Mesenchymal stem cell (in vitro differentiated cells and primary cell): ENCODE measurements around the gene CDHR3.

Experiments used
- DNase-seq: peaks from one replicate; pipeline ENCODE4 v3.0.0-alpha.2; 2013
- H2AFZ ChIP-seq: one replicate; pipeline ENCODE4 v1.6.1; 2013; ENCODE audit warnings: low read depth, mild to moderate bottlenecking, control low read depth, inconsistent platforms, low read length, moderate library complexity
- H2AK5ac ChIP-seq: 2 replicates; pipeline ENCODE4 v1.6.1; 2013; ENCODE audit warnings: low read length, moderate library complexity, mild to moderate bottlenecking, inconsistent platforms; ENCODE audit not compliant: severe bottlenecking
- H2BK120ac ChIP-seq: one replicate; pipeline ENCODE4 v1.6.1; 2013; ENCODE audit warnings: low read depth, mild to moderate bottlenecking, inconsistent platforms, low read length, moderate library complexity
- H2BK12ac ChIP-seq, 2 experiments: one replicate each; pipeline ENCODE4 v1.6.1; 2013; ENCODE audit warnings: inconsistent platforms in 2 of 2, low read length in 2 of 2, mild to moderate bottlenecking in 2 of 2, moderate library complexity in 2 of 2, control low read depth in 1 of 2
- H2BK15ac ChIP-seq: one replicate; pipeline ENCODE4 v1.6.1; 2013; ENCODE audit warnings: mild to moderate bottlenecking, low read depth, inconsistent platforms; ENCODE audit not compliant: poor library complexity, severe bottlenecking
- H2BK5ac ChIP-seq: 2 replicates; pipeline ENCODE4 v1.6.1; 2013; ENCODE audit warnings: low read depth, mild to moderate bottlenecking, low read length, control low read depth, inconsistent platforms; ENCODE audit not compliant: poor library complexity, severe bottlenecking
- H3K14ac ChIP-seq, 2 experiments: one replicate each; pipeline ENCODE4 v1.6.1; 2013; ENCODE audit warnings: inconsistent platforms in 2 of 2, low read length in 2 of 2, control low read depth in 1 of 2, mild to moderate bottlenecking in 1 of 2, moderate library complexity in 1 of 2
- H3K18ac ChIP-seq, 2 experiments: one replicate each; pipeline ENCODE4 v1.6.1; 2013; ENCODE audit warnings: inconsistent platforms in 2 of 2, low read length in 2 of 2, control low read depth in 1 of 2, low read depth in 1 of 2, mild to moderate bottlenecking in 1 of 2
- H3K23ac ChIP-seq, 2 experiments: one replicate each; pipeline ENCODE4 v1.6.1; 2013; ENCODE audit warnings: inconsistent platforms in 2 of 2, low read length in 2 of 2, mild to moderate bottlenecking in 2 of 2, moderate library complexity in 2 of 2, control low read depth in 1 of 2
- H3K27ac ChIP-seq: 2 replicates; pipeline ENCODE4 v1.5.1; 2013; ENCODE audit warnings: mild to moderate bottlenecking, moderate library complexity, low read length, control low read depth, inconsistent platforms; ENCODE audit not compliant: poor library complexity, severe bottlenecking
- H3K27me3 ChIP-seq, 2 experiments: 2 replicates each; pipeline versions ENCODE4 v1.6.1 to v1.7.0; 2013; ENCODE audit warnings: low read length in 2 of 2, mild to moderate bottlenecking in 2 of 2, moderate library complexity in 2 of 2, control low read depth in 1 of 2, inconsistent platforms in 1 of 2; ENCODE audit not compliant: control insufficient read depth in 1 of 2, insufficient read depth in 1 of 2
- H3K36me3 ChIP-seq, 2 experiments: 2 replicates each; pipeline versions ENCODE4 v1.6.1 to v1.7.0; 2013; ENCODE audit warnings: low read length in 2 of 2, control low read depth in 1 of 2, inconsistent platforms in 1 of 2, low read depth in 1 of 2, mild to moderate bottlenecking in 1 of 2; ENCODE audit not compliant: insufficient read depth in 2 of 2, control insufficient read depth in 1 of 2
- H3K4ac ChIP-seq, 2 experiments: one replicate each; pipeline ENCODE4 v1.6.1; 2013; ENCODE audit warnings: inconsistent platforms in 2 of 2, low read length in 2 of 2, mild to moderate bottlenecking in 2 of 2, moderate library complexity in 2 of 2, control low read depth in 1 of 2, low read depth in 1 of 2
- H3K4me1 ChIP-seq: 2 replicates; pipeline ENCODE4 v1.6.1; 2013; ENCODE audit warnings: low read depth, low read length, control low read depth; ENCODE audit not compliant: control insufficient read depth, insufficient read depth
- H3K4me2 ChIP-seq: 2 replicates; pipeline ENCODE4 v1.6.1; 2013; ENCODE audit warnings: low read length, mild to moderate bottlenecking, inconsistent platforms; ENCODE audit not compliant: poor library complexity, severe bottlenecking
- H3K4me3 ChIP-seq, 2 experiments: 2 replicates each; pipeline versions ENCODE4 v1.5.1 to v1.7.0; 2013; ENCODE audit warnings: low read length in 2 of 2, mild to moderate bottlenecking in 2 of 2, control low read depth in 1 of 2, low read depth in 1 of 2; ENCODE audit not compliant: insufficient read depth in 1 of 2
- H3K79me1 ChIP-seq: replicated peaks from 2 replicates; pipeline ENCODE4 v1.6.1; 2013; ENCODE audit warnings: mild to moderate bottlenecking, control low read depth, low read length, inconsistent platforms; ENCODE audit not compliant: poor library complexity, severe bottlenecking
- H3K9ac ChIP-seq: 2 replicates; pipeline ENCODE4 v1.7.0; 2013; ENCODE audit warnings: mild to moderate bottlenecking, low read length, moderate library complexity
- H3K9me3 ChIP-seq: 2 replicates; pipeline ENCODE4 v1.7.0; 2013; ENCODE audit warnings: mild to moderate bottlenecking, low read length; ENCODE audit not compliant: control insufficient read depth
- H4K8ac ChIP-seq: one replicate; pipeline ENCODE4 v1.6.1; 2013; ENCODE audit warnings: inconsistent platforms, mild to moderate bottlenecking, low read length, moderate library complexity
- H4K91ac ChIP-seq: one replicate; pipeline ENCODE4 v1.6.1; 2013; ENCODE audit warnings: mild to moderate bottlenecking, low read length, inconsistent platforms
- WGBS: methylation state at CpG from one replicate; pipeline ENCODE4 v1.1.7; 2013; ENCODE audit warnings: mixed read lengths; 5-methylcytosine and 5-hydroxymethylcytosine counted together

The CDHR3 gene

DNA sequence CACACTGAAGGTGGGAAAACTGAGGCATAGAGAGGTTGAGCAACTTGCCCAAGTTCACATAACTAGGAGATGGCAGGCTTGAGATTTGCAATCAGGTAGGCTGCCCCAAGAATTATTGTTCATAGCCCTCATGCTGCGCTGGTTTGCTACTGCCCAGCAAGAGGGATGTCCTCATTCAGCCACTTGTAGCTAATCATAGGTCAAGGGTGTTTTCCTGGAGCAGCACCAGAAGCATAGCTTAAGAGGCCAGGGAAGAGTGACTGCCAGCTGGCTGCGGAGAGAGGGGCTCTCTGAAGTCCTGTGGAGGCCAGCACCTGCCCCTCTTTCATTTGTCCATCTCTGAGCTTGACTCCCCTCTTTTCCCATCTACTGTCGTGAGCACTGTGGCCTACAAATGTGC is 15.0 kb downstream of the CDHR3 start:
- peak; percentile 40 for DNase-seq
- no peak overlapping the region for H3K18ac ChIP-seq
- 70% methylated on average over 3 of the region's 3 CpGs for WGBS

DNA sequence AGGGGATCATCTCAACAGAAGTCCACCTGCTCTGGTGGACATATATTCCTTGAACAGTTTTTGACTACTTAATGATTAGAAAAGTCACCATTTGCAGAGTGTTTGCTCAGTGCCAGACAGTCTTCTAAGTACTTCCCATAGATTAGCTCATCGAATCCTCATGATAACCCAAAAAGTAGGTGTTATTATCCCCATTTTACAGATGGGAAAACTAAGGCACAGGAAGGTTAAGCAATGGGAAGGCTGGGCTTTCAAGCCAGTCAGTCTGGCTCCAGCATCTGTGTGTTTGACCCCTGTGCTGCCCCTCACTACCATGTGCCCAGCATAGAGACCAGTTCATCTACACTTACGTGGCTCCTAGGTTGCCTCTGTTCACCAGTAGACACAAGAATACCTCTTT is 15.9 kb downstream of the CDHR3 start:
- H3K9me3 ChIP-seq = no peaks in the 10 kb centered on the region
- no peak overlapping the region for H2BK5ac ChIP-seq
- no peaks in the 10 kb centered on the region for H3K4me1 ChIP-seq
- no peak overlapping the region for H3K18ac ChIP-seq
- no peak overlapping the region for H3K4me2 ChIP-seq
- H3K4me3 ChIP-seq = no peak overlapping the region
- no peak overlapping the region for H2BK120ac ChIP-seq
- DNase-seq = no peak
- H3K23ac ChIP-seq = no peak overlapping the region
- H2AK5ac ChIP-seq = no peak overlapping the region
- H4K91ac ChIP-seq = no peak overlapping the region
- no peak overlapping the region for H2AFZ ChIP-seq
- no peaks in the 10 kb centered on the region for H3K79me1 ChIP-seq
- H3K27me3 ChIP-seq = peaks cover 0 to 34% of the 10 kb centered on the region in 2 experiments
- no peak overlapping the region for H3K9ac ChIP-seq
- H3K4ac ChIP-seq = no peak overlapping the region
- 89% methylated on average over 2 of the region's 2 CpGs for WGBS
- H2BK15ac ChIP-seq = no peak overlapping the region
- H3K14ac ChIP-seq = no peak overlapping the region
- H4K8ac ChIP-seq = no peak overlapping the region
- no peak overlapping the region for H2BK12ac ChIP-seq
- H3K36me3 ChIP-seq = peaks cover 0 to 7% of the 10 kb centered on the region in 2 experiments
- no peak overlapping the region for H3K27ac ChIP-seq

More for the DNA sequence above, 15.0 kb downstream of the CDHR3 start:
- Histone ChIP-seq H3K4me2 (no peak overlapping the region), H4K8ac (no peak overlapping the region), H3K14ac (no peak overlapping the region), H2BK12ac (no peak overlapping the region), H2BK5ac (no peak overlapping the region), H3K27ac (no peak overlapping the region), H3K23ac (no peak overlapping the region), H2BK15ac (peak overlapping the region; percentile 56), H3K9me3 (no peaks in the 10 kb centered on the region), H2BK120ac (no peak overlapping the region), H3K4me3 (no peak overlapping the region), H4K91ac (no peak overlapping the region), H3K36me3 (no peaks in the 10 kb centered on the region), H3K4me1 (no peaks in the 10 kb centered on the region), H2AK5ac (no peak overlapping the region), H3K4ac (no peak overlapping the region), H3K9ac (no peak overlapping the region), H3K27me3 (peaks cover 0 to 34% of the 10 kb centered on the region in 2 experiments), H2AFZ (no peak overlapping the region), H3K79me1 (no peaks in the 10 kb centered on the region)

DNA sequence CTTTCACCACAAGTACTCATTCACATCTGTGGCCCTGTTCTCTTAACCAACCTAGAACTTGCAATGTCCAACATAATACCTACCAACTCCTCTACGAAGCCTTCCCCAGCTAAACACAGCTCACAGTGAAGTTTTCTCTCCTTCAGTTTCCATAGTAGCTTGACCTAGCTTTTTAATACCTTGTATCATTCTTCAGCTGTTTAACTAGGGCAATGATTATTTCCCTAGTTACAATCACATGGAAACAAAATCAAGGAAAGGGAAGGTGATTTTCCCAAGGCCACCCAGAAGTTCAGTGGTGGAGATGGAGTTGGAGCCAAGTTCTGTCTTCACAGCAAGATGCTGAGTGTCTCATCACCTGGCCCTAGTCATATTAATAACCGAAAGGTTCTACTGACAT is 16.3 kb downstream of the CDHR3 start:
- Histone ChIP-seq H3K9ac (no peak overlapping the region), H3K23ac (no peak overlapping the region), H2BK12ac (no peak overlapping the region), H3K27ac (no peak overlapping the region), H3K18ac (no peak overlapping the region), H3K27me3 (peaks cover 0 to 34% of the 10 kb centered on the region in 2 experiments), H4K91ac (no peak overlapping the region), H3K4me1 (no peaks in the 10 kb centered on the region), H2BK120ac (no peak overlapping the region), H2AFZ (no peak overlapping the region), H3K4me2 (no peak overlapping the region), H3K79me1 (no peaks in the 10 kb centered on the region), H4K8ac (no peak overlapping the region), H3K14ac (no peak overlapping the region), H2AK5ac (no peak overlapping the region), H2BK15ac (no peak overlapping the region), H3K36me3 (peaks cover 0 to 8% of the 10 kb centered on the region in 2 experiments), H3K4ac (no peak overlapping the region), H2BK5ac (no peak overlapping the region), H3K9me3 (no peaks in the 10 kb centered on the region), H3K4me3 (no peak overlapping the region)
- 94% methylated on average over 1 of the region's 2 CpGs for WGBS
- no peak for DNase-seq

DNA sequence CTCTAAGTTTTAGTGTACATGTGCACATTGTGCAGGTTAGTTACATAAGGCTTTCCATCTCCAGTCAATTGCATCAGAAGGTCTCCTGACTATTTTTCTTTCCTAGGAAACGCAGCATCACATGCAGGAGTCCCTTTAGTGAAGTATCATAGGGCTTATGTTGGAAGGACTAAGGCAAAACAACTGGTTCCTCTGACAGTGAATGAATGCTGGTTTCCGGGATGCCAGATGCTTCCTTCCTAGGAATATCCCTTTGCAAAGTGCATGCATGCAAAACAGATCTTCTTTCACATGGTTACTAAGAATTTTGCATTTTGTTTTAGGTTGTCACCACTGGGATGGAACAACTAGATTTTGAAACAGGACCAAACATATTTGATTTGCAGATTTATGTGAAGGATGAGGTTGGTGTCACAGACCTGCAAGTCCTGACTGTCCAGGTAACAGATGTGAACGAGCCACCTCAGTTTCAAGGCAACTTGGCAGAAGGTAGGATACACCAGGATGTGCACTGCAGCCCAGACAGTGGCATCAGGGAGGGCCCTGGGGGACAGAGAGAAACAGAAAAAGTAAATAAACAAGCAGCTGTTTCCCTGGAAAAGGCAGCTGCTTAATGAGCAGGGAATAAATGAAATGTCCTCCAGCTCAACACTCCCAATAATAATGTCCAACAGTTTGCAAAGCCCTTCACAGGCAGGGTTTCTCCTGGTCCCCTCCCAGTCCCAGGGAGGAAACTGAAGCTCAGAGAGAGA is 17.8 kb downstream of the CDHR3 start:
- Histone ChIP-seq H3K18ac (no peak overlapping the region), H2BK15ac (no peak overlapping the region), H3K14ac (no peak overlapping the region), H3K9ac (no peak overlapping the region), H3K4me3 (no peak overlapping the region), H4K91ac (no peak overlapping the region), H3K79me1 (no peaks in the 10 kb centered on the region), H2BK5ac (no peak overlapping the region), H3K4ac (no peak overlapping the region), H3K4me2 (no peak overlapping the region), H3K27me3 (peaks cover 0 to 28% of the 10 kb centered on the region in 2 experiments), H3K4me1 (no peaks in the 10 kb centered on the region), H3K36me3 (peaks cover 0 to 8% of the 10 kb centered on the region in 2 experiments), H2AFZ (no peak overlapping the region), H2AK5ac (no peak overlapping the region), H2BK12ac (no peak overlapping the region), H3K9me3 (no peaks in the 10 kb centered on the region), H3K23ac (peak overlapping the region in 1 of 2 experiments; percentile 27), H2BK120ac (no peak overlapping the region), H4K8ac (no peak overlapping the region), H3K27ac (no peak overlapping the region)
- peak; percentile 19 for DNase-seq
- 75% methylated on average over 3 of the region's 3 CpGs for WGBS
